Activated T-cell treated with anti-CD3 and anti-CD28 coated beads, Interleukin-2, amount 50 U/mL, for 1 hour (primary cell): ENCODE measurements around the gene CD200R1.
A peak's percentile ranks its signal among the peaks of the same experiment; 100 is the strongest.

Experiments used
- DNase-seq: peaks from one replicate; pipeline ENCODE4 v3.0.0-alpha.2; 2020

Gene CD200R1

GRCh38 chr3:112974894-112975293 lies at the start of gene CD200R1:
CD200R1 (minus strand) TSS chr3:112975103; CDS start chr3:112974857, 246 bp downstream.
- DNase-seq: no peak

DNA sequence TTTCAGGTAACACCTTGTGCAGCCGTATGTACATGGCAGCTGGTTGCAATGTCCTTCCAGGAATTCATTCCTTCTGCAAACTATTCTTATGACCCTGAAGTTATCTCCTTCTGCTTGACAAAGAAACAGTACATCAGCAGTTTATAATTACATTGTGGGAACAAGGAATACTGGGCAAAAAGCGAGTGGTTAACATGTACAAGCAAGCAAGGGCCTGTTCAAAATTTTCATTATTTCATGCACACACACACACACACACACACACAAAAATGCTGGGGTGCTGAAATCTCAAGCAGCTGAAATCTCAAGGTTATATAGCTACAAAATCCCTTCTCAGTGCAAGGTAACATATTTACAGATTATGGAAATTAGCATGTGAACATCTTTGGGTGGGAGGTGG lies 46.6 kb upstream of the CD200R1 start:
- no peak for DNase-seq

GRCh38 chr3:113019182-113020137 lies 44.6 kb upstream of the CD200R1 start:
- DNase-seq: peak; percentile 85

DNA sequence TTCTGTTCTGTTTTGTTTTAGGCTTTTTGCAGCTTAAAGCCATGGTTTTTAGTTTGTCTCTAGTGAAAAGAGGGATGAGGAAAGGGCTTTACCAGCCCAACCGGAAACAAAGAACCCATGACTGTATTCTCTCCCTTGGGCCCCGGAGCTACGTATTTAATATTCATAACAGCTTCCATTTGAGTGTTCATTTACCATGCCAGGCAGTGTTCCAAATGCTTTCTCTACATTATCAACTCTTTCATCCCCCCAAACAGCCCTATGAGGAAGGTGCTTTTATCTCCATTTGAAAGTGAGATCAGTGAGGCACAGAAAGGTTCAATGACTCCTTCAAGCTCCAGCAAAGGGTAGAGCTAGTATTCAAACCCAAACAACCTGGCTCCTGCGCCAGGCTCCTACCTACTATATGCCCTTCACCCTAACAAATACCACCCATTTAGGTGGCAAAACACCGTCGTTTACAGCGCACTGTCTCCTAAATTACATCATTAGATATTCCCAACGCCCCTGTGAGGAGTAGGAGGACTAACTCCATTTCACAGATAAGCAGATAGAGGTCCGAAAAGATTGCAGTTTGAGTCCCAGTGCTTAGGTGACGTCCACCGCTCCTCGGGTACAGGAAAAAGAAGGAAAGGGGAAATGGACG lies 43.8 kb upstream of the CD200R1 start:
- no peak for DNase-seq

- DNase-seq: no peak
These were observed 38.7 kb upstream of the CD200R1 start for GRCh38 chr3:113013593-113013992.

DNA sequence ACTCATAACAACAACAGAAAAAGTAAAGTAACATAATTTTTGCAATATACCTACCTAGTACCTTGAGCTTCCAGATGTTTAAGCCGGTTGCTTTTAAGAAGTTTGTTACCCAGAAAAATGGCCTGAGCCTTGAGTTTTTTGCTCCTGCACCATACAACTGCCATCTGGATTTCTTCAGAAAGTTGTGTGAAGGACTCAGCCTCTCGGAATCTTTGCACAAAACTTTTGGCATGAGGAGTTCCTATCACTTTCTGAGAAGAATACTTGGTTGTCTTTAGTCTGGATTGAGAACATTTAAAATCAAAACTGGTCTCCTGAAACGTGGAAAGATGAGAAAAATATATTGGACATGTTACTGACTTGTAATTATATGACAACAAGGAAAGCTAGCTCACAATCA lies 33.2 kb upstream of the CD200R1 start:
- DNase-seq: no peak

GRCh38 chr3:113006359-113007056 lies 31.6 kb upstream of the CD200R1 start:
- no peak for DNase-seq

DNA sequence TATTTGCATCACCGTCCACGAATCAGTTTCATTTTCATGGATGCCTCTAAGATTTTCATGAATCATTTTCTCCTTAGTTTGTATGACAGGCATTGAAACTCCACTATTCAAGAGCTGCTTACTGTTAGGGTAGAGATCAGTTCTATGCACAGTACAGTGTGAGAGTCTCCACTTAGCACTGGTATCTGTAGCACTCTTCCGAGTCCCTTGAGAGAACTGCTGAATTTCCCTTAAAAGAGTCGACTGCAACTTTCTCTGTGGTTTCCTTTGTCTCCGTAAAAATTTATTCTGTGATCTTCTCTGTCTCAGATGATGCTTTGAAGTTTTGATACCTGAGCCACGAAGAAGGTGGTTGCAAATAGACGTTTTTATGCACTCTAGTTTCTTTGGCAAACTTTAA lies 30.7 kb upstream of the CD200R1 start:
- DNase-seq: no peak

GRCh38 chr3:113002679-113003078 lies 27.8 kb upstream of the CD200R1 start:
- peak; percentile 42 for DNase-seq

DNA sequence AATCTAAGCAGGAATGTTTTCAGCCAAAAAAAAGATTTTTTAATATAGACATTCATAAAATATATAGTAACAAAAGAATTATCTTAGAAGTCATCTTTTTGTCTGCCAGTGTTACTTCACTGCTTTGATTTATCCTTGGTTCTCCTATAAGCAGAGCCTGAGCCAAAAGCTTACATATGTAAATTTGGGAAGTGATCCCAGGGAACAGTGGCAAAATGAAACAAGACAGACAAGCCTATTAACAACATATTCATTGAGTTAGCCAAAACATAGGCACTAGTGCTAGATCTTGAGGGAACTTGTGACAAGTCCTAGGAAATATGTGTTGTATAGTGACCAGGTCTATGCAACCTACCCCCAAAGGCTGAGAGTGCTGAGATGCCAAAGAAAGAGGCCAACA lies 27.1 kb upstream of the CD200R1 start:
- DNase-seq: no peak

DNA sequence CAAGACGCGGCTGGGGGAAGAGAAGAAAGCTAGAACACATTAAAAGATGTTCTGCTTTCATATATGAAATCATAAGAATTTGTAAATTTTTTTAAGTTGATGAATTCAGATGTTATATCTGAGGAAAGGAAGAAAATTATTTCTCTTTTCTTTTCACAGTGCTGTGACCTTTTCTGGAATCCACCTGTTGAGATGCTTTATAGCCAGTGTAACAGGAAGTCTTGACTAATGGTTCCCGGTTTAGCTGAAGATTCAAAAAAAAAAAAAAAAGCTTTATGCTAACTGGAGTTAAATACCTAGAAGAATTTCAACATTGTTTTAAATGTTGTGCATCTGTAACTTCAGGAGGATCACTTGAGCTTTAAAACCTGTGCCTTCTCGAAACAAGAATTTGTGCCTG lies 25.8 kb upstream of the CD200R1 start:
- no peak for DNase-seq

- DNase-seq: no peak
These were observed 20.9 kb upstream of the CD200R1 start for GRCh38 chr3:112995800-112996199.

DNA sequence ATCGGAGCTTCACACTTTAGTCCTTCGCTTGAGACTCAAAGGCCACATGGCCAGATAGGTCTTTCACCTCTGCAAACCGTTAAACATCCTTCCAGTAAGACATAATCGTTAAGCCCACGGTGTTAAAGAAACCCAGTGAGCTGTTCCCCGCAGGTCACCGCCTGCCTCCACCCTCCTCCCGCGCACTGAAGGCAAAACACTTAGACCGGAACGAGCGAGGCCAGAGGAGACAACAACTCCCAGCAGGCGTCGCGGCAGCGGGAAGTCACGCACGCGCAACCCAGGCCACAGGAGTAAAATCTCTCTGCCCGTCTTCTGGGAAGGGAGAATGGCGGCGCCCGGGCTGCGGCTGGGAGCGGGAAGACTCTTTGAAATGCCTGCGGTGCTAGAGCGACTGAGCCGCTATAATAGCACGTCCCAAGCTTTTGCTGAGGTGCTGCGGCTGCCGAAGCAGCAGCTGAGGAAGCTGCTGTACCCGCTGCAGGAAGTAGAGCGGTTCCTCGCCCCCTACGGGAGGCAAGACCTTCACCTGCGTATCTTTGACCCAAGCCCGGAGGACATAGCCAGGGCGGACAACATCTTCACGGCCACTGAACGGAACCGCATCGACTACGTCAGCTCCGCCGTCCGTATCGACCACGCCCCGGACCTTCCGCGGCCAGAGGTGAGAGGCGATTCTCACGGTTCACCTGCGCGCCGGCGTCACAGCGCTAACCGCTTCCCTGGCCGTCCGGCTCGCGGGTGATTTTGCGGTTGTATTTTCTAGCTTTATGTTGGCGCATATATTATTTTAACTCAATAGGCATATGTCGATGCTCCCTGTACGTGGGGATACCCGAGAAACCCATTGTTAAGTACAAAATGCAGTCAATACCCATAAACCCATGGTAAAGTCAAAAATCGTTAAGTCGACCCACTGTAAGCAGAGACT lies 16.0 kb upstream of the CD200R1 start, which contains the start of gene GTPBP8:
Gene GTPBP8 (plus strand): TSS at position 313 of the 931 bp plus-strand sequence. CDS start 16 bp downstream, at position 329.
- DNase-seq: peak; percentile 82

DNA sequence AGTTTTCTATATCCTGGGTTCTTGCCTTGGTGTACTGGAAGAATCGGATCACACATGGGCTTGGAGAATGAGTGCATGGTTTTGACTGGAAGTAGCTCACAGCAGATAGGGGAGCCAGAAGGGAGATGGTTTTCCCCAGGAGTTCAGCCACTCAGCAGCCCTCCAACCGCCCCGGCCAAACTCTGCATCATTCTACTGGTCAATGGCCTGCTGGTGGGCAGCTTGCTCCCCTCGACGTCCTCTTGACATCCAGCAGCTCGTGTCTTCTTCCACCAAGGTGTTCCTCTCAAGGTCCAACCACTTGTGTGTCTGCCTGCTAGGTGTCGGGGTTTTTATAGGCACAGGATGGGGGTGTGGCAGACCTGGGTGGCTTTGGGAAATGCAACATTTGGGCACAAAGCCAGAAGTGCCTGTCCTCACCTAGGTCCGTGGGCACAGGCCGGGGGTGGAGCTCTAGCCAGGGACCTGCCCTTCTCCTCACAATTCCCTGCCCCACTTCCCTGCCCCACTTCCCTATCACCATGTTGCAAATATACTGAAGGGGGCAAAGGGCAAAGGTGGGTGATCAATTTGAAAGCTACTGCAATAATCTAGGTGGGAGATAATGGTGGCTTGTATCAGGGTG lies 12.9 kb upstream of the CD200R1 start:
- no peak for DNase-seq

DNA sequence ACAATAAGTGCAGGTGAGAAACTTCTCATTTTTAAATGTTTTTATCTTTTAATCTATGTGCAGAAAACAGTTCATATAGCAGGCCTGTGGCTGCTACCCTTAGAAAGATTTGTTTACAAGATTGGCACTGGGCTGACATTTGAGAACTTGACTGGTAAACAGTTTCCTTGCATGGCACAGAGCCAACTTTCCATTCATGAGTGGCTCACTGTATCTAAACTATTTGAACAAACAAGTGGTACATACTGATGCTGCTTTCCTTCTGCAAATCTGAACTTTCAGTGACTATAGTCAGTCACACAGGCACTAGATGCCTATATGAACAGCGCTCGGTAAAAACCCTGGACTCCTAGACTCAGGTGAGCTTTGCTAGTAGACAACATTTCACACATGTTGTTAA lies 9.6 kb upstream of the CD200R1 start:
- DNase-seq: no peak

DNA sequence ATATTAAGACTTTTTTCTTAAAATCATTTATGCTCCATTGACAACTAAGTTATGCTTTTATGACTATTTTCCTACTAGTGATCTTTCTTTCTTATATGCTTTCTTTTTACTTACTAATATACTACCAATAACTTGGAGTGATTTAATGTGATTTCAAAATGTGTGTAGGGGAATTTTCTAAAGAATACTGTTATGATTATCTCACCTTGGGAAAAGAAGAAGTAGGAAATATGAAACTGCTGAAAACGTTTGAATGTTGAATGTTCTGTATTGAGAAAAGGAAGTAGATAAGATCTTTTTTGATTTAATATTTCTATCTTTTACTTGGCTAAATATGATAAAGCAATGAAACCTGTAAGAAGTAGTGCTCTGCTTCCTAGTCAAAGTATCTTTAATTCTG lies 7.8 kb upstream of the CD200R1 start:
- no peak for DNase-seq

GRCh38 chr3:112980080-112980479 lies 5.2 kb upstream of the CD200R1 start:
- DNase-seq: no peak

- no peak for DNase-seq
These were observed 4.4 kb upstream of the CD200R1 start for GRCh38 chr3:112979244-112979832.

DNA sequence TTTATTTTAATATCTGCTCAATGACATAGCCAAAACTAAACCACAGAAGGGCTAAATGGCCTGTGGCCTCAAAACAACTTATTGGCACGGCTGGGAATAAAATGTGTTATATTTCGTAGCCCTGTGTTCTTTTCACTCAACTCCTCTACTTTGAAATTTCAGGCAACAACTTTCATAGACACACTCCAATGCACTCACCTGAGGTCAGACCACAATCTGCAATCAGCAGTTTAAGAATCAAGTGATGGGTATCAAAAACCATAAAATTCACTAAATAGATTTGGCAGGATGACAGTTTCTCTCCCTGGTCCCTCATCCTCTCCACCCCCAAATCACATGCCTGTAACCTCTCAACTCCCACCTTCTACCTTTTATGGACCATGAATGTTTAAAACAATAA lies 2.0 kb upstream of the CD200R1 start:
- DNase-seq: no peak

GRCh38 chr3:112976001-112976400 lies 1.1 kb upstream of the CD200R1 start:
- DNase-seq: no peak

GRCh38 chr3:112974178-112974517 lies 755 bp downstream of the CD200R1 start:
- no peak for DNase-seq
